PFSK-1 (cell line): ENCODE data around the gene DRAXIN.

ENCODE experiments used
- POLR2AphosphoS5 ChIP-seq: IDR thresholded peaks from 2 replicates; pipeline ENCODE4 v1.6.1; 2012; ENCODE audit warnings: low read depth, mild to moderate bottlenecking, control low read depth, low read length, moderate library complexity
- TAF1 ChIP-seq: IDR thresholded peaks from 2 replicates; pipeline ENCODE4 v1.6.1; 2012; ENCODE audit warnings: low read length, control low read depth, borderline replicate concordance; ENCODE audit not compliant: insufficient read depth
- TF ChIP-seq, protein P1 (sequence below), 2 experiments: IDR thresholded peaks; 2 replicates each; pipeline versions ENCODE4 v1.6.1 to v1.8.0; 2011 to 2012; ENCODE audit warnings: low read depth in 2 of 2, low read length in 2 of 2, control low read depth in 1 of 2, inconsistent platforms in 1 of 2, mild to moderate bottlenecking in 1 of 2, moderate library complexity in 1 of 2; ENCODE audit not compliant: insufficient read depth in 1 of 2

DNA sequence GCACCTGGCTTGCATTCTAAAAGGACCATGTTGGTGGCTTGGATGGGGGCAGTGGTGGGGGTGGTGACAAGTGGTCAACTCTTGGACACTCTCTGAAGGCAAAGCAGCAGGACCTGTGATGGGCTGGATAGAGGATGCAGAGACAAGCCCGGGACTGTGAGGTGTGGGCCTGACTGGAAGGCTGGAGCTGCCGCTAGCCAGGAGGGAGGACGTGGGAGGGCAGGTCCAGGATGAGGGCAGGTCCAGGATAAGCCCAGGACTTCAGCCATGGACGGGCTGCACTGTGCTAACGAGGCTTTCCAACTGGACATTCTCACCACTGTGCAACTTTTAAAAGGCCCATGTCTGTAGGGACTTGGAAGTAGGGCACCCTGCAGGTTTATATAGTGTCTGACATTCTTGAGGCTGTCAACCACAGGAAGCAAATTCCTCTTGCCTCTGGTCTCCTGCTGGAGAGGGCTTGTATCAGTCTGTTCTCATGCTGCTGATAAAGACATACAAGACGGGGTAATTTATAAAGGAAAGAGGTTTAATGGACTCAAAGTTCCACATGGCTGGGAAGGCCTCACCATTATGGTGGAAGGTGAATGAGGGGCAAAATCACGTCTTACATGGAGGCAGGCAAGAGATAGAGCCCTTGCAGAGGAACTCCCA lies 62.2 kb downstream of the DRAXIN start:
- TF ChIP-seq, protein P1, sequence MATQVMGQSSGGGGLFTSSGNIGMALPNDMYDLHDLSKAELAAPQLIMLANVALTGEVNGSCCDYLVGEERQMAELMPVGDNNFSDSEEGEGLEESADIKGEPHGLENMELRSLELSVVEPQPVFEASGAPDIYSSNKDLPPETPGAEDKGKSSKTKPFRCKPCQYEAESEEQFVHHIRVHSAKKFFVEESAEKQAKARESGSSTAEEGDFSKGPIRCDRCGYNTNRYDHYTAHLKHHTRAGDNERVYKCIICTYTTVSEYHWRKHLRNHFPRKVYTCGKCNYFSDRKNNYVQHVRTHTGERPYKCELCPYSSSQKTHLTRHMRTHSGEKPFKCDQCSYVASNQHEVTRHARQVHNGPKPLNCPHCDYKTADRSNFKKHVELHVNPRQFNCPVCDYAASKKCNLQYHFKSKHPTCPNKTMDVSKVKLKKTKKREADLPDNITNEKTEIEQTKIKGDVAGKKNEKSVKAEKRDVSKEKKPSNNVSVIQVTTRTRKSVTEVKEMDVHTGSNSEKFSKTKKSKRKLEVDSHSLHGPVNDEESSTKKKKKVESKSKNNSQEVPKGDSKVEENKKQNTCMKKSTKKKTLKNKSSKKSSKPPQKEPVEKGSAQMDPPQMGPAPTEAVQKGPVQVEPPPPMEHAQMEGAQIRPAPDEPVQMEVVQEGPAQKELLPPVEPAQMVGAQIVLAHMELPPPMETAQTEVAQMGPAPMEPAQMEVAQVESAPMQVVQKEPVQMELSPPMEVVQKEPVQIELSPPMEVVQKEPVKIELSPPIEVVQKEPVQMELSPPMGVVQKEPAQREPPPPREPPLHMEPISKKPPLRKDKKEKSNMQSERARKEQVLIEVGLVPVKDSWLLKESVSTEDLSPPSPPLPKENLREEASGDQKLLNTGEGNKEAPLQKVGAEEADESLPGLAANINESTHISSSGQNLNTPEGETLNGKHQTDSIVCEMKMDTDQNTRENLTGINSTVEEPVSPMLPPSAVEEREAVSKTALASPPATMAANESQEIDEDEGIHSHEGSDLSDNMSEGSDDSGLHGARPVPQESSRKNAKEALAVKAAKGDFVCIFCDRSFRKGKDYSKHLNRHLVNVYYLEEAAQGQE (IDR thresholded peaks at IDR 0.05; ENCODE audit: insufficient read depth in 1 of 2, low read depth in 2 of 2, low read length in 2 of 2): no peak
- TF ChIP-seq TAF1 (no peak), POLR2AphosphoS5 (no peak)
